Adrenal gland (tissue), 12 donors: ENCODE data around the gene SPTBN1. TPM values are rescaled to one million over a fixed set of nuclear protein-coding genes. Genes with fewer than 3 reads are reported as not detected.

Experiments
- DNase-seq, 7 donors: peaks; one replicate each; pipeline ENCODE4 v3.0.0-alpha.2; 2019 to 2020
- H3K27ac ChIP-seq, 5 donors: fragments of 200-600 bp; sonication (generic) in 4 of 5; 1 replicate in 3 of 5; 2 replicates in 2 of 5; pipeline versions ENCODE4 v1.5.1 to v1.8.0; 2016 to 2020; ENCODE audit warnings: mild to moderate bottlenecking in 1 of 5
- H3K27me3 ChIP-seq: fragments of 200-600 bp; 2 replicates; pipeline ENCODE4 v1.8.0; 2021
- H3K36me3 ChIP-seq, 2 donors: fragments of 200-600 bp; replicated peaks in 1 of 2; 1 replicate in 1 of 2; 2 replicates in 1 of 2; pipeline versions ENCODE4 v1.5.1 to v1.8.0; 2018 to 2022
- H3K4me1 ChIP-seq, 2 donors: fragments of 200-600 bp; replicated peaks in 1 of 2; 1 replicate in 1 of 2; 2 replicates in 1 of 2; pipeline versions ENCODE4 v1.5.1 to v1.8.0; 2018 to 2021
- H3K4me3 ChIP-seq, 4 donors: fragments of 200-600 bp; sonication (generic) in 3 of 4; one replicate each; pipeline ENCODE4 v1.5.1; 2016 to 2018
- H3K9me3 ChIP-seq, 3 donors: fragments of 200-600 bp; sonication (generic) in 1 of 3; replicated peaks in 1 of 3; 1 replicate in 2 of 3; 2 replicates in 1 of 3; pipeline versions ENCODE4 v1.5.1 to v1.8.0; 2016 to 2021
- CTCF ChIP-seq, 6 experiments: fragments of 450-650 bp in 4 of 6; fragments of 200-600 bp in 2 of 6; sonication (generic) in 1 of 6; IDR thresholded peaks; 1 replicate in 5 of 6; 2 replicates in 1 of 6; pipeline versions ENCODE4 v1.5.1 to v1.8.0; 2016 to 2021; ENCODE audit warnings: antibody characterized with exemption in 6 of 6, mild to moderate bottlenecking in 2 of 6, moderate library complexity in 1 of 6
- POLR2A ChIP-seq, 2 donors: fragments of 450-650 bp; IDR thresholded peaks; one replicate each; pipeline ENCODE4 v1.6.1; 2017; ENCODE audit warnings: antibody characterized with exemption in 2 of 2, mild to moderate bottlenecking in 2 of 2, moderate library complexity in 1 of 2
- WGBS, 4 donors: extraction: QIAGEN DNeasy Blood & Tissue Kit in 2 of 4; methylation state at CpG; one replicate each; pipeline versions ENCODE4 v1.1.5 to v1.1.7; 2013 to 2017; 5-methylcytosine and 5-hydroxymethylcytosine counted together
- intact Hi-C, 2 donors: fragments of 100-400 bp; cut with DNase I; formaldehyde crosslinking; loops; one replicate each; pipeline versions ENCODE4 v1.14.1 to v1.15.0; 2022 to 2023
- polyA plus RNA-seq, 3 donors: library from polyadenylated mRNA; stranded (reverse); fragments of 200-250 nt in 2 of 3; fragments of 350-450 nt in 1 of 3; fragmentation: Illumina TruSeq in 1 of 3; extraction: RNeasy Lipid Tissue Mini Kit (QIAGEN cat#74804) in 1 of 3; gene quantifications; one replicate each; pipeline ENCODE4 v1.2.3, GENCODE V29; 2013 to 2014
- total RNA-seq, 9 donors: library from RNA; depleted of rRNA in 4 of 9; stranded (reverse); fragments of >200 nt in 4 of 9; fragments of 120-200 nt in 1 of 9; fragmentation: NEBNext Ultra II Directional in 1 of 9; extraction: Animal tissue kit (Norgen Biotek cat#: 25700) in 1 of 9; gene quantifications; one replicate each; pipeline versions ENCODE4 v1.1.0 to v1.2.4, GENCODE V29; 2013 to 2023
- donor health status: healthy with polysubstance abuse.
- donor health status: Bipolar disorder and iron deficiency.
- donor health status: DM: yes; HTN: yes; CAD: no.
- donor health status: DM: no; HTN: no; CAD: no.
- donor health status: DM: no; HTN: no; CAD: no.
- donor health status: DM: yes; HTN: yes; CAD: no.

SPTBN1 gene
- total and polyA plus RNA-seq, 12 donors = 72.9 to 653 (median 493) TPM

GRCh38 chr2:54579682-54580620 lies 123.8 kb downstream of the SPTBN1 start:
- 30 to 57% (median 39%) methylated on average over 6 of the region's 6 CpGs for WGBS, 4 donors
- no peak for TF ChIP-seq POLR2A (IDR thresholded peaks at IDR 0.05)
- no peak for TF ChIP-seq CTCF (IDR thresholded peaks at IDR 0.05)
- H3K27ac ChIP-seq = peak overlapping the region in 3 of 5 donors; percentile 43 to 93 (median 92)
- intact Hi-C loops = no loop called here
- H3K36me3 ChIP-seq = no peaks in the 10 kb centered on the region
- no peaks in the 10 kb centered on the region for H3K9me3 ChIP-seq
- DNase-seq = no peak
- peaks cover 40 to 99% of the 10 kb centered on the region in 2 donors for H3K4me1 ChIP-seq
- H3K27me3 ChIP-seq = no peaks in the 10 kb centered on the region
- H3K4me3 ChIP-seq = no peak overlapping the region

- intact Hi-C loops = no loop called here
- peaks cover 39 to 100% of the 10 kb centered on the region in 2 donors for H3K4me1 ChIP-seq
- no peak for DNase-seq
- peak overlapping the region in 3 of 5 donors; percentile 19 to 42 (median 20) for H3K27ac ChIP-seq
- WGBS, 4 donors = 56 to 62% (median 58%) methylated on average over 7 of the region's 7 CpGs
- TF ChIP-seq CTCF (IDR thresholded peaks at IDR 0.05) (no peak), POLR2A (IDR thresholded peaks at IDR 0.05) (no peak)
- H3K9me3 ChIP-seq = no peaks in the 10 kb centered on the region
- H3K4me3 ChIP-seq = no peak overlapping the region
- H3K36me3 ChIP-seq = no peaks in the 10 kb centered on the region
- no peaks in the 10 kb centered on the region for H3K27me3 ChIP-seq
Observed at GRCh38 chr2:54581326-54582039, 125.4 kb downstream of the SPTBN1 start.

GRCh38 chr2:54582987-54583386 lies 126.9 kb downstream of the SPTBN1 start:
- TF ChIP-seq POLR2A (IDR thresholded peaks at IDR 0.05) = no peak
- TF ChIP-seq CTCF (IDR thresholded peaks at IDR 0.05) = no peak
- Histone ChIP-seq H3K27ac (peak overlapping the region in 4 of 5 donors; percentile 13 to 81 (median 42)), H3K4me1 (peaks cover 39 to 100% of the 10 kb centered on the region in 2 donors), H3K27me3 (no peaks in the 10 kb centered on the region), H3K9me3 (no peaks in the 10 kb centered on the region), H3K36me3 (no peaks in the 10 kb centered on the region), H3K4me3 (no peak overlapping the region)
- DNase-seq = no peak
- 94 to 95% (median 95%) methylated on average over 5 of the region's 5 CpGs for WGBS, 4 donors
- intact Hi-C loops = no loop called here

GRCh38 chr2:54584598-54584997 lies 128.5 kb downstream of the SPTBN1 start:
- no peaks in the 10 kb centered on the region for H3K27me3 ChIP-seq
- H3K27ac ChIP-seq = peak overlapping the region; percentile 15 to 85 (median 76)
- no peak for DNase-seq
- no peak for TF ChIP-seq CTCF (IDR thresholded peaks at IDR 0.05)
- no peak for TF ChIP-seq POLR2A (IDR thresholded peaks at IDR 0.05)
- H3K4me3 ChIP-seq = no peak overlapping the region
- no peaks in the 10 kb centered on the region for H3K36me3 ChIP-seq
- 74 to 88% (median 81%) methylated on average over 1 of the region's 1 CpG for WGBS, 4 donors
- intact Hi-C loops = no loop called here
- H3K9me3 ChIP-seq = no peaks in the 10 kb centered on the region
- peaks cover 49 to 100% of the 10 kb centered on the region in 2 donors for H3K4me1 ChIP-seq
